LoVo (cell line): Measurements from ENCODE around the gene ECHS1.

Experiments used
- DNase-seq: peaks from one replicate; pipeline ENCODE4 v3.0.0-alpha.2; 2016; ENCODE audit warnings: low spot score

Gene ECHS1

DNA sequence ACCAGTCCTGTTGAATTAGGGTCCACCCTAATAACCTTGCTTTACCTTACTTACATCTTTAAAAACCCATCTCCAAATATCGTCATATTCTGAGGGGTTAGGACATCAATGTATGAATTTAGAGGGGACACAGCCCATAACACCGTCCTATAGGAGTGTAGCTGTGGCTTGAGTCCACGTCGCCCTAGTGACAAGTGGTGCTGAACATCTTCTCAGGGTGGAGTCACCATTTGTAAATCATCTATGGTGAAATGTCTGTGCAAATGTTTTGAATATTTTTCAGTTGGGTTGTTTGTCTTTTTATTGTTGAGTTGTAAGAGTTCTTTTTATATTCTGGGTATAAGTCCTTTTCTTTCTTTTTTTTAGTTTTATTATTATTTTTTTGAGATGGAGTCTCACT lies 31.2 kb downstream of the ECHS1 start:
- DNase-seq = no peak

DNA sequence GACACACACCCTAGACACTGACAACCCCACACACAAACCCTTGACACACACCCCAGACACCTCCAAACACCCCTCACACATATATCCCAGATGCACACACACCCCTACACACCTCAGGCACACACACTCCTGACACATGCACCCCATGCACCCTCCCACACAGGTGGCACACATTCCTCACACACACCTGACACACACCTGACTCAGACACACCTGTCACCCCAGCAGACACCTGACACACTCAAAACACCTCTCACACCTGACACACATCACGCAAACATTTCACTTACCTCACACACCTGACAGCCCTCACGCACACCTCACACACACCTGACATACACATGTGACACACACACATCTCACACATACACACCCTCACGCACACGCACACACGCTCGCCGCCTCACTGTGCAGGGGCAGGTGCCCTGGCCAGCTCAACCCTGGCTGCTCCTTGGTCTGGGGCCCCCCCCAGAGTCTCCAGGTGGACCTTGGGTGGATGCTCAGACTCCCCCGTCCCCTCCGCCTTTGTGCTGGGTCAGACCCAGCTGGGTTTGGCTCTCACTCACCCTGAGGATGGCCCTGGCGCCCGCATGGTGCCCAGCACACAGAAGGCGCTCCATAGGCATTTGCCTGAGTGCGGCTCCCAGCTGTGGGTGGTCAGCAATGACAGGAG lies 33.3 kb downstream of the ECHS1 start:
- no peak for DNase-seq

DNA sequence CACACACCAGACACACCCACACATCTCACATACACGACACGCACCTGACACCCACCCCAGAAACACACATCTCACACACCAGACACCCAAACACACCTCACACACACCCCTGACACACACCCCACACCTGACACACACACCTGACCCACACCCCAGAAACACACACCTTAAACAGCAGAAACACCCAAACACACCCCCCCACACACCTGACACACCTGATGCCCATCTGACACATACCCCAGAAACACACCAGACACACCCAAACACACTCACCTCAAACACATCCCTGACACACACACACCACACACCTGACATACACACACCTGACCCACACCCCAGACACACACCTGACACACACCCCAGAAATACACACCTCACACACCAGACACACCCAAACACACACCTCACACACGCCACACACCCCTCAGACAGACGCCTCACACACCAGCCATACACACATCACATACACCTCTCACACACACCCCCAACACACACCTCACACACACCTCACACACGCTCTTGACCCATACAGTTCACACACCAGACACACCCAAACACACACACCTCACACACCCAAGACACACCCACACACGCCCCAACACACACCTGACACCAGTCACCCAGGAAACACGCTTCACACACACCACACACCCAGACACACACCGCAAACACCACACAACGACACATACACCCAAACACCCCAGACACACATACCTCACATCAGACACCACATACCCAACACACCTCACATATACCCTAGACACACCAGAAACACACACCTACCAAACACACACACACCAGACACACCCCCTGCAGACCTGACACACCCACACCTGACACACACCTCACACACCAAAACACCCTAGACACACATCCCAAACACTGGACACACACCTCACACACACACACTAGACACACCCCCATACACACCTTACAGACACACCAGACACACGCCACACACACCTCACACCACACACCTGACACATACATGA lies 34.8 kb downstream of the ECHS1 start:
- no peak for DNase-seq

DNA sequence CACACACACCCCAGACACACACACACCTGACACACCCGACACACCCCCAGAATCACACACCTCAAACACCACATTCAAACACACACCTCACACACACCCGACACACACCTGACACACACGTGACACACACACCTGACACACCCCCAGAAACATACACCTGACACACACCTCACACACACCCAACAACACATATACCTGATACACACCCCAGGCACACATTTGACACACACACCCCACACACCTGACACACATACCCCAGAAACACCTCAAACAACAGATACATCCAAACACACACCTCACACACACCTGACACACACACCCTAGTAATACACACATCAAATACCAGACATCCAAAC lies 35.8 kb downstream of the ECHS1 start:
- no peak for DNase-seq

DNA sequence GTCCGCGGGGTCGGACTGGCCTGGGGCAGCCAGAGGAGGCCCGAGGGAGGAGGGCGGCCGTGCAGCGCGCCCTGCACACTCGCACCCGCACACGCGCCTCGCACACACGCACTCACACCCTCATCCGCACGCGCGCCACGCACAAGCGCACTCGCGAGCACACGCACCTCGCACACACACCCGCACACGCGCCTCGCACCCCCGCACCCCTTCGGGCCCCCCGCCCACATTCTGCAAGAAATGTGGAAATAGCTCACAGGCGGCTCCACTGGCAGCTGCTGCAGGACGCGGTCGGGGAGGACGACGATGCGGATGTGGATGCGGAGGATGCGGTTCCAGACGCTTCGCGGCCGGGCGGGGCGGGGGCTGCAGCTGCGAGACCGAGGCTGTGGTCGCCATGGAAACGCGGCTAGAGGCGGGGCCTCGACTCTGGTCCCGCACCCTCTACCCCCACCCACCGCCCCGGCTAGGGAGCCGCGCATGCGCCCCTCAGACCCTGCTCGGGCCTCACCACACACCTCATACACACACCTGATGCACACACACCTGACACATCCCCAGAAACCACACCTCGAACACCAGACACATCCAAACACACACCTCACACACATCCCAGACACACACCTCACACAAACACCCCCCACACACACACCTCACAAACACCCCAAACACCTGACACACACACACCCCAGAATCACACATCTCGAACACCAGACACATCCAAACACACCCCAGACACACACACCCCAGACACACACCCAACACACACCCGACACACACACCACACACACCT lies 36.4 kb downstream of the ECHS1 start, which contains the start of gene CALY:
Gene CALY, minus strand, starts transcription at position 320 of the 793 bp plus-strand sequence. CDS start 7,907 bp downstream, outside the sequence.
- no peak for DNase-seq

DNA sequence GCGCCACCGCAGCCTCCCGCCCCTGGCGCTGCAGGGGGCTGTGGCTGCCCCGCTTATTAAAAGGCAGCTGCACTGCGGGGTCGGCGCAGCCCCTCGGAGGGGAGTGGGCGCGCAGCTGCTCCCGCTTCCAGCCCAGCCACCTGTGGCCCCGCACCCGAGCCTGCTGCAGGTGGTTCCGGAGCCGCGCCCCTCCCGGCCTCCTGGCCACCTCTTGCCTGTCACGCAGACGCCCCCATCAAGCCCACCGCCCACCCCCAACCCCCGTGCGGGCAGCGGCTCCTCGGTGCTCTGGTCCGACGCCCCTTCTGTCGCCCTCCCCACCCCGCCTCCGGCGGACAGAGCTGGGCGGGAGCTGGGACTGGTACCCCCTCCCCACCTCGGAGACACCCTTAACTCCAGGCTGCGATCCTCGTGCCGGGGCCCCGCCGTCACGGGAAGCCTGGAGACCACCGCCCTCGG lies 37.0 kb downstream of the ECHS1 start:
- no peak for DNase-seq

DNA sequence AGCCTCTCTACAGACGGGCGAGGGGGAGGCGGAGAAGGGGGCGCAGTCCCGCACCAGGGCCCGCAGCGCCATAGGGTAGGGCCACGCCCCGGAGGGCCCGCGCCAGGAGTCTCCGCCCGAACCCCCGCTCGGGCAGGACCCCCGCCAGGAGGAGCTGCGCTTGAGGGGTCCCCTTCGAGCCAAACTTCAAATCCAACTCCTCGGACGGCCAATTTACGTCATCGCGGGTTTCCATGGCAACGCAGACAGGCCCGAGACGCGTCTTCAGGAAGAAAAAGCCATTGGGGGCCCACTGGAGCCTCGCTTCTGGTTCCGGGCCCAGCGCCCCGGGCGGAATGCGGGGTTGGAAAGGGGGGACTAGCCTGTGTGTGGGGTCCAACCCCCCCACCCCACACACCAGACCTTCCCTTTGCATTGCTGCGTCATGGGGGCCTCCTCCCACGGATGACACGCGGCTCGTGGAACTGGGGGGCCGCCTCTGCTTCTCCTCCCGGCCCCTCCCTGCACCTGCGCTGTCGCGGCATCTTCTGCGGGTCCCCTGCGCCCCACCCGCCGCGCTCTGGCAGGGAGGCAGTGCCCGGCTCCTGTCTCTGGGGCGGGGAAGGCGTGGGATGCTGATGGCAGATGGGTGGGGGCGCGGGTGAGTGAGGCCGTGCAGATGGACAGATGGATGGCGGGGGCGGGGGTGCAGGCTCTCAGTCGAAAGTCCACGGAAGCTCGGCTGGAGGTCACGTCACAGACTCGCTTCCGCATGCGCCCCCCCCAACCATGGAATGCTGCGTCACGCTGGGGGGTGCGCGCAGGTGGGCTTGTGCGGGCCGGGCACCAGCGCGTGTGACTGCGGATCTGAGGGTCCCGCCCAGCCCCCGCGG lies 37.7 kb downstream of the ECHS1 start:
- DNase-seq = no peak

DNA sequence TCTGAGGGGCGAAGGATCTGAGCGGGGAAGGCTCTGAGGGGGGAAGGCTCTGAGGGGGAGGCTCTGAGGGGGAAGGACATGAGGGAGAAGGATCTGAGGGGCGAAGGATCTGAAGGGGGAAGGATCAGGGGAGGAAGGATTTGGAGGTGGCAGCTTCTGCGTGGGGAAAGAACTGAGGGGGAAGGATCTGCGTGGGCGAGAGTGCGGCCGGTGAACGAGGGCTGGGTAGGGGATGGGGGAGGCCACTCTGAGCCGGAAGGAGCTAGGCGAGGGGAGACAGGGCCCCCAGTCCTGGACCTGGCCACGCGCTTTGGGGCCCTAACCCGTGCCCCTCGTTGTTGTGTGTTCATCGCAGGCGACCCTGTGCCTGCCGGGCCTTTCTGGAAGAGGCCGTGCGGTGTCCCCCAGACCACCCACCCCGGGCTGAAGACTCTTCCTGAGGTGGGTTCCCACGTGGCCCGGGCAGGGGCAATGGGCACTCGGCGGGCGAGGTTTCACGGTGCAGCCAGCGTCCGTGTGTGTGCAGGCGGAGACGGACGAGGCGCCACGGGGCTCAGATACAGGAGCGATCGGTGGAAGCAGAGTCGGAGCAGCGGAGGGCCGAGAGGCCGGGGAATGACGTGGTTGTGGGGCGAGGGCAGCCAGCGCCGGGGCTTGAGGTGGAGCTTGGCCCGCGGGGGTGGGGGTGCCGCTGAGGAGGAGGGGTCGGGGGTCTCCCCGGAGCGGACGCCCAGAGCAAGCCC lies 38.5 kb downstream of the ECHS1 start:
- DNase-seq = no peak

DNA sequence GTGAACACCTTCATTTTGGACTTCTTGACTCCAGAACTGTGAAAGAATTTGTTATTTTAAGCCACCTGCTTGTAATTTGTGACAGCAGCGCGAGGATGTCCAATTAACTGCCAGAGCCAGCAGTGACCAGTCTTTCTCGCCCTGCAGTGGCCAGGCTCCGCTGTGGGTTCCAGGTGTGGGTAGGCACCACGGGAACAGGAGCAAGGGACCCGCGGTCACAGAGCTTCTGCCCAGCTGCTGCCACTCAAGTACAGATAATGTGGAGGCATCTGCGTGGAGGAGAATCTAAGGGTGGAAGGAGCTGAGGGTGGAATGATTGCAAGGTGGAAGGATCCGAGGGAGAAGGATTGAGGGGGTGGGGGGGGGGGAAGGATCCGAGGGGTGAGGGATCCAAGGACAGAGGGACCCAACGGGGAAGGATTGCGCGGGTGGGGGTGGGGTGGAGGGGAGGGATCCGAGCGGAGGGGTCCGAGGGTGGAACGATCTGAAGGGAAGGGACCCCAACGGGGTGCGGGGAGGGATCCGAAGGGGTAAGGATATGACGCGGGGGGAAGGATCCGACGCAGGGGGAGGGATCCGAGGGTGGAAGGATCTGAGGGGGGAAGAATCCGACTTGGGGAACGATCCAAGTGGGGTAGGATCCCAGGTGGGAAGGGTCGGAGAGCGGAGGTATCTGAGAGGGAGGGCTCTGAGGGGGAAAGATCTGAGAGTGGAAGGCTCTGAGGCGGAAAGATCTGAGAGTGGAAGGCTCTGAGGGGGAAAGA lies 40.0 kb downstream of the ECHS1 start:
- no peak for DNase-seq

DNA sequence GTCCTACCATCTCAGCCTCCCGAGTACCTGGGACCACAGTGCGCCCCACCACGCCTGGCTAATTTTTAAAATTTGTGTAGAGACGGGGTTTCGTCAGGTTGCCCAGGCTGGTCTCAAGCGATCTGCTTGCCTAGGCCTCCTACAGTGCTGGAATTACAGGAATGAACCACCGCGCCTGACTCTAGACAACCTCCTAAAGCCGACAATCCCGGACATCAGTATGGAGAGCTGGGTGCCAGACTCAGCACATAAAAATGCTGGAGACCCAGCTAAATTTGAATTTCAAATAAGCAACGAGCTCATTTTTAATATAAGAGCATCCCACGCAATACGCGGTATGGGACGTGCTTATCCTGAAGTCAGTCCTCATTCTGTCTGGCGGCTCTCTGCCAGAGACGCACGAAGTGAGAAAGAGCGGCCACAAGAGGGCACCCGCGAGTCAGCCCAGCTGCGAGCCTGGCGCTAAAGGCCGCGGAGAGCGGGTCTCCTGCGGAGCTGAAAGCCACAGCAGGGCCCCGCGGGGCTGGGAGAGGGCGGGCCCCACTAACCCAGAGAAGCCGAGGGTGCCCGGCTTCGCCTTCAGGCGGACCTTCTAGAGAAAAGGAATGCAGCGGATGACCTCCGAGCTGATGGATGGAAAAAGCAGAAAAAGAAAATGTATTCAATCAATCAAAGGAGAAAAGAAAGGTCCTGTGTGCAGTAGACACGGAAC lies 43.5 kb downstream of the ECHS1 start:
- peak; percentile 86 for DNase-seq

DNA sequence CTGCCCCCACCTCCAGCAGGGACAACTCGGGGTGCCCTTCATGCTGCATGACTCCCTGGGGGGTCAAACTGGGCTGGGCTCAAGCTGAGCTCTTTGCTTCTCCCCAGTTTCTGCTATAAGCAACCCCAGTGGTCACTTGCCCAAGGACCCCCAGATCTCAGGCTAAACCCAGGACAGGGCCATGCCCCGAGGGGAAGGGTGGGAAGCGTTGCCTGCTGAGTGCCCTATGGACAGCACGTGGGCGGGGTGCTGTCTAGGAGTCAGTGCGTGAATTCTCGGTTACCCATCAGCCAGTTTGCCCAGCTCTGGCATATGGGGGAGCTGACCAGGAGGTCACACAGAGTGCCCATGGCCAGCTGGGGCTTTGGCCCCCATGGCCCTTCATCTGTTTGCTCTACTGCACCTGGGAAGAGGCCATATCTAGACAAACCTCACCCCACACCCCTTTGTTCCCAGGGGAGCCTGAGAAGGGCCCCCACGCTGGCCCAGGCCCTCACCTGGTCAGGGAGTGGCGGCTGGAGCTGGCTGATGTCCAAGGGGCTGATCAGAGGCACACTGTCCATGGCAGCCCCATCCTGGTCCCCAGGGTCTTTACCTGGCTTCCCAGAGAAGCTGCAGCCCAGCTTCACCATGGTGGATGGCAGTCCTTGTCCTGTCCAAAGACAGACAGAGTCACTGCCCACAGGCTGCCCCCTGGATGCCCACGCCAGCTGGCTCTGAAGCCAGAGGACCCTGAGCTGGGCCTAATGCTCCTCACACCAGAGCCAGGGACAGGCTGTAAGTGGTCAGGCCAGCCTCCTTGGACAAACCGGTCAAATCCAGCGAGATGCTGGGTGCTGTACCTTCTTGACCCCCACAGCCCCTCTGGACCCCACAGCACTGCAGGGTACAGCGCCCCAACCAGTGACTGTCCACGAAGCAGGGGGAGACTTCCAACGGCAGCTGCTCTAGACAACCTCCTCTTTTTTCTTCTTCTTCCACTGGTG lies 44.5 kb downstream of the ECHS1 start:
- DNase-seq = no peak

DNA sequence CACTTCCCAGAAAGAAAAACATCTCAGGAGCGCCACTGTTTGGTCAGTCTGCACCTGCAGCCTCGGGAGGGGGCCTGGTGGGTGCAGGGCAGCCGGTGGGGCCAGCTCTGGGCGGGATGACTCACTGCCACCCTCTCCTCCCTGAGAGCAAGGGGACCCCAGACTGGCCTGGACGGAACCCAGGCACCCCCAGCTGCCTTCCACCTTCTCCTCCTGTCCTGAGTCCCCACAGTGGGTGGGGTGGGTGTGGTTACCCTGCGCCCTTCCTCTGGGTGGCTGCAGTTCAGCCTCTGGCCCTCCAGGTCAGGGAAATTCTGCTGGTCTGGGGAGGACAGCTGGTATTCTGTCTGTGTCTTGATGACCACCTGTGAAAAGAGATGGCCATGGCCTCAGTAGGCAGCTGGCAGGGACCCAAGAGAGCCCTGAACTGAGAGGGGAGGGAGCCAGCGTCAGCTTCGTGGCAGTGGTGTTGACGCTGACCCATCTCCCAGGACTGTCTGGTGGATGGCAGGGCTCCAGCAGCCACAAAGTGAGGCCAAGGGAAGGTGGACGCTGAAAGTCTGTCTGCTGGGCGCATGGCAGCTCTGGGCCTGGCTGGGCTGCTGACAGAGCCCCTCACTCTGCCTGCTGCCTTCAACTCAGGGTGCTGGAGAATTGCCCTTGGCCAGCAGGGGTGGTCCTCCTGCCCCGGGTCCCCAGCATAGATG lies 45.4 kb downstream of the ECHS1 start:
- no peak for DNase-seq

DNA sequence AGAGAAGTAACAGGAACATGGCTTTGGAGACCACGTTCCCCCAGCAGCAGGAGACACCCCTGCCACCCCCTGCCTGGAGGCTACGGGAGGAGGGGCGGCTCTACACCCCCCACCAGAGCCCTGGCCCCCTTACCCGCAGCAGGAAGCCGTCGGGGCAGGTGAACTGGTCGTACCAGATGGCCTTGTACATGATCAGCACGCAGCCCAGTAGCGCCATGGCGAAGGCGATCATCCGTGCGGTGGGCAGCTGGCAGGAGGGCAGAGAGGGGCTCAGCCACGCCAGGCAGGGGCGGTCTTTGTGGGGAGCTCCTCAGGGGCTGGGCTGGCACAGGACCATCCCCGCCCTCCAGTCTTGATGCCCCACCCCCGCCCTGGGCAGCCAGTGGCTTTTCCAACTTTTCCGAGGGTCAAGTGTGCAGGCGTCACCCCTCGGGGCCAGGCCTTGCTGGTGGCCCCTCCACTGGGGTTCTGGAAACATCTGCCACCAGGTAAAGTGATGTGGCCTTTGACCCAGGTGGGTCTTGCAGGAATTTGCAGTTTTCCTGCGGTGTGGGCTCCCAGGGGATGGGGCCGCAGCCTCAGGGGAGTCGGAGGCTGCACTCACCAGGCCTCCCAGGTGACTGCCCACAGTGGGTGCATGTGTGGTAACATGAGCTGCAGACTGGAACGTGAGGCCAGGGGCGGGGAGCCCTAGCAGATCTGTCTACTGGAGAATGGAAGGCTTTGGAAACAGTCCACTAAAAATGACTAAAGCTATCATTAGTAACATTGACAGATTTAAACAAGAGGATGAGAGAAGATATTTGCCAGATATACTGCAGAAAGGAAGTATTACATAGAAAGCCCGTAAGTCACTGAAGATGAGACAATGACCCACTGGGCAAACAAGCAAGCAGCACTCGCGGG lies 46.2 kb downstream of the ECHS1 start:
- no peak for DNase-seq

DNA sequence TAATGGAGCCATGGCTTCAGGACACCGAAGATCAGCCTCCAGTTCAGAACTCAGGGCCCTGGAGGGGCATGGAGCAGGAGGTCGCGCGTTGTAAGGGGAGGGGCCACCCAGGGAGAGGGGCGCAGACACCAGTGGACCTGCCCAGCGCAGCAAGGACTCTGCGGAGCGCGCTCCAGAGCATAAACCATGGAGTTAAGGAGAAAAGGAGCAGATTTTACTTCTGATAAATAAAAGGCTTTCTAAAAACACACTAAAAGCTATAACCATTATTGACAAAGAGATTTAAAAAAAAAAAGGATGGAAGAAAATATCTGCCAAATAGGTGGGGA lies 47.0 kb downstream of the ECHS1 start:
- no peak for DNase-seq

DNA sequence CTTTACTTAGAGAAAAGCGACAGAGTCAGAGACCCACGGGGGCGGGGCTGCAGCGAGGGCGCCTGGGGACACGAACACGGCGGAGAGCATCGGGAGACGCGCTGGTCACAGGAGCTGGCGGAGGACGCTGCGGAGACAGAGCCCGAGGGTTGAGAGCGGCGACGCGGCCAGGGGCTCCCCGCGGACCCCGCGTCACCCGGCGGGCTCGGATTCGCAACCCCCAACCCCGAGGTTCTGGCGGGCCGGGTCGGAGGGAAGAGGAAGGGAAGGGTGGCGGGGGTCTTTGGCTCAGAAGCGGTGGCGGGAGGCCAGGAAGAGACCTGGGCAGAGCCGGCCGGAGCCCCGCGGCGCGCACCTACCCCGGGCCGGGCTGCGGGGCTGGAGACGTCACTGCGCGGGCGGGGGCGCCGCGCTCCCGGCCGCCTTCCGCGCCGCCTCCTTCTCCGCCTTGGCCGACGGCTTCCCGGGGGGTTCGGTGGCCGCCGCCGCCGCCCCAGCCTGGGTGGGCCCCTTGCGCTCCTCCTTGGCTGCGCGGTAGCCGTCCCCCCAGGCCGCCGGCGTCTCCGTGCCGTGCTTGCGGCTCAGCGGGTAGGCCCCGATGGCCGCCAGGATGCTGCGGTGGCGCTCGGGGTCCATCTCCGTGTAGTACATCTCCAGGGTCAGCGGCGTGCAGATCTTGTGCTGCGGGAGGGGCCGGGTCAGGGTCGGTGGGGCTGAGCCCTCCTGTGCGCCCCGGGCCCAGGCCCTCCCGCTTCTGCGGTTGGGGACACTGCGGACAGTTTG lies 47.5 kb downstream of the ECHS1 start:
- DNase-seq = no peak

DNA sequence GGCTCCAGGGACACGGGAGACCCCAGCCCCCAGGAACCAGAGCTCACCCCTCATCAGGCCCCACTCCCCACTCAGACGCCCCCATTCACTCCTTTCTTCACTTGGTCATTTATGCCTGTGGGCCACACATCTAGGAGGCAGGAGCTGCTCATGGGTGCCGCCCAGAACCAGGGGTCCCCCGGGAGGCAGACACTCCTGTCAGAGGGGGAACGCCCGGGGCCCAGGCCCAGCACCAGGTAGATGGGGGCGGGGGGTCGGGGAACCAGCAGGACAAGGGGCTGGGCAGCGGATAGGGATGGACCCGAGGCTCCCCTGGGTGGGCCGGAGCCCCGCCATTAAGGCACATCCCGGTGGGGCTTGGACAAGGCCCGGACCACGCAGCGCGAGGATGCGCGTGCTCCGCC lies 48.3 kb downstream of the ECHS1 start:
- DNase-seq = no peak
